ENCODE data around the gene C4orf50.

DNA sequence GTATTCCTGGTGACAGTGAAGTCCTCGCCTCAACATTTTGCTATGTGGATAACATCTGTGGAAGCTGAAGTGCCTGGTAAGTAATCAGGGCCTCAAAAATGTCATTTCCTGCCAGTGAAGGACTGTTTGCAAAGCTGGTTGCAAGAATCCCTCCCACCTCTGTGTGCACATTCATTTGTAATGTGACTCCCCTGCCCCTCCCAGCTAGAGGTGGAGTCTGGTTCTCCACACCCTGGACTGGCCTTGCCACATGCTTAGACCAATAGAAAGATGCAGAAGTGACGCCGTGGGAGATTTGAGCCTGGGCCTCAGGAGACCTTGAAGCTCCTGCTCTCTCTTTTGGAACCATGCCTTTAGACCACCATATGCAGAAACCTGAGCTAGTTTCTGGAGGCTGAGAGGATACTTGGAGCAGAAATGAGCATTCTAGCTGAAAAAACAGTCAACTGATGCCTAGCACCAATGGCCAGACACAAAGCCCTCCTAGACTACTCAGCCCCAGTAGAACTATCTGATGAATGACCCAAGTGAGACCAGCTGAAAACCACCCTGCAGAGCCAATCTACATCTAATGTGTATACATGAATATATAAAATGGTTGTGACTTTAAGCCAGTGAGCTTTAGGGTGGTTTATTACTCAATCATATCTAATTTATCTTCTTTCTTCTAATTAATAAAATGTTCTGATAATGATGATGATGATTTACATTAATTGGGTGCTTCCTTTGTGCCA, 77.6 kb downstream of the C4orf50 start:
- no peak for TF ChIP-seq ZFP3 (CRISPR knock-in tag; IDR thresholded peaks at IDR 0.05)
- TF ChIP-seq, protein P1, sequence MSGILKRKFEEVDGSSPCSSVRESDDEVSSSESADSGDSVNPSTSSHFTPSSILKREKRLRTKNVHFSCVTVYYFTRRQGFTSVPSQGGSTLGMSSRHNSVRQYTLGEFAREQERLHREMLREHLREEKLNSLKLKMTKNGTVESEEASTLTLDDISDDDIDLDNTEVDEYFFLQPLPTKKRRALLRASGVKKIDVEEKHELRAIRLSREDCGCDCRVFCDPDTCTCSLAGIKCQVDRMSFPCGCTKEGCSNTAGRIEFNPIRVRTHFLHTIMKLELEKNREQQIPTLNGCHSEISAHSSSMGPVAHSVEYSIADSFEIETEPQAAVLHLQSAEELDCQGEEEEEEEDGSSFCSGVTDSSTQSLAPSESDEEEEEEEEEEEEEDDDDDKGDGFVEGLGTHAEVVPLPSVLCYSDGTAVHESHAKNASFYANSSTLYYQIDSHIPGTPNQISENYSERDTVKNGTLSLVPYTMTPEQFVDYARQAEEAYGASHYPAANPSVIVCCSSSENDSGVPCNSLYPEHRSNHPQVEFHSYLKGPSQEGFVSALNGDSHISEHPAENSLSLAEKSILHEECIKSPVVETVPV (CRISPR knock-in tag; IDR thresholded peaks at IDR 0.05): no peak
- no peak for TF ChIP-seq RARB (CRISPR knock-in tag; IDR thresholded peaks at IDR 0.05)
- TF ChIP-seq ZNF70 (CRISPR knock-in tag; IDR thresholded peaks at IDR 0.05): no peak

Measured in SK-N-SH treated with all-trans-retinoic acid at 6 μM for 48 hours (cell line).